HG03175 (cell line): ENCODE data around the gene RAPGEF5.

Experiments used
- ATAC-seq: cut with Tn5 transposase; IDR thresholded peaks from one replicate; pipeline ENCODE4 v1.9.1; 2021; ENCODE audit warnings: mild to moderate bottlenecking, moderate library complexity; ENCODE audit not compliant: unreplicated experiment

Gene RAPGEF5

GRCh38 chr7:22129166-22129565, 227.8 kb downstream of the RAPGEF5 start:
- ATAC-seq: no peak

DNA sequence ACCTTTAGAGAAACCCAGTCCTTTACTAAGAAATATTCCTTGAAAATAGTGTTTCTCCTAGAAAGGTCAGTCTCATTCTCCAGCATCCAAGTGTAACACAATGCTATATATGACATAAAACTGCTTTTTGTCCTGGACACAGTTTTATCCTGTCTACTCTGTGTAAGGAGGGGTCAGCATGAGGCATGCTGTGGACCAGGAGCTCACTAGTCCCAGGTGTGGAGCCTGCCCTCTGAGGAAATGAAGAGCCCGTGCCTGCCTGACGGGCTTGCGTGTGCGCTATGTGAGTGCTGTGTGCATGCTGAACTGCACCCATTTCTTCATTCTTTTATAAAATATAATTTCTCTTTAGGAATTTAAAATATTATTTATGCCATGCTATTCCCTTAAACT, 228.4 kb downstream of the RAPGEF5 start:
- ATAC-seq: no peak

DNA sequence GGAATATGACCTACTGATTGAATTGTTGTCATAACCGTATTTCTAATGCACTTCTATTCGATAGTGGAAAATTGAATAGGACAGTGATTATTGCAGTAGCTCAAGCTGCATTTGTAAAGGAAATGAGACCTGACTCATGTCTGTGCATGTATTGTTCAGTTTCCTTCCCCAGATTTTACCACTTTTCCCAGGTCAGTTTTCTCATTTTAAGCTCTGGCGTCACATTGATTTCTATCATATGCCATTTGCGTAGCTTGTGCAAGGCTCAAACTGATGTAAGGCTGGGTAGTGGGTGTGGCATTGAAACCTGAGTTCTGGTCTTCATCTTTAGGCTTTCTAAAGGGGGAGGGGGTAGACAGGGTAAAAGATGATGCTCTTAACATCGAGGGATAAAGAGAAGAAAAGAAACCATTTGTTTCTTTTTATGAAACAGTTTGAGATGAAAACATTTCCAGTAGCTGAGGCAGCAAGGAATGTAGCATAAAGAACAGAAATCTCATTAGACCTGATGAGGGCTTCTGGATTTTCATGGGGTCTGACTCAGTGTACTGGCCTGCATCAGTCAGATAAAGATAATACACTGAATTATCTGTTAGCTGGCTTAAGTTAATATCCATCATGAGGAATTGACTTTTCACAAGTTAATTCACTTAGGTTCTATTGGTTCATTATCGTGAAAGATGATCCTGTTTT, 229.0 kb downstream of the RAPGEF5 start:
- no peak for ATAC-seq

- ATAC-seq: no peak
These were observed 231.5 kb downstream of the RAPGEF5 start for GRCh38 chr7:22125436-22125835.

- ATAC-seq: no peak
These were observed 232.0 kb downstream of the RAPGEF5 start for GRCh38 chr7:22124941-22125340.

GRCh38 chr7:22123139-22123538, 233.8 kb downstream of the RAPGEF5 start:
- no peak for ATAC-seq

DNA sequence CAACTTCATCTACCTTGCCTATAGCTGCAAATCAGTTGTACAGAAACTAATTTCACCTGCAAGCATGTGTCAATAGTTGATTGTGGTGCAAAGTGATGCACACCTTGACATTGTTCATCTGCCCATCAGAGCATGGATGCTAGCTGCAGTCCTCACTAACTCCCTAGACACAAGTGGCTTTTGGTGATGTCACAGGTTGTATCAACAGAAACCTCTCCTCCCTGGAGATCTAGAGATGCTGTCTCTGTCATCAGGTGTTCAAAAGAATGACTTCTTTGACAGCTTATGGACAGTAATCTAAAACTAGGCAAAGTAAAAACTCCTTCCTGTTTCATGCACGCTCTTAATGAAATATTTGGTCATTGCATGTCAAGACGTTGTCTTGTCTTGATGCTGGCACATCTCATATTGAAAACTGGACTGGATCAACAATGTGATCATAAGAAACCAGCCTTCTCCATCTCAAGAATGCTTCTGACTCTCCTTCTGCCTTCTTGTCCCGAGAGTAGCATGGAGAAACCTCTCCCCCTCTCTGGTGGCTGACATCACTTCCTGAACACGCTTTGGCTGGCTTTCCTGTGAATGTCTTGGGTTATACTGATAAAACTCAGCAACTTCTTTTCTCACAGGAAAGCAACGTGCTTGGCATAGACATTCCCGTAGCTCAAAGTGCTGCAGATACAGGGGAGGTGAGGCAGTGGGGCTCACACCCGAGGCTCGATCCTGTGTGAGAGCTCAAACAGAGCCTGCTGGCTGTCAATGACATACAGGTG, 235.1 kb downstream of the RAPGEF5 start:
- ATAC-seq: no peak

DNA sequence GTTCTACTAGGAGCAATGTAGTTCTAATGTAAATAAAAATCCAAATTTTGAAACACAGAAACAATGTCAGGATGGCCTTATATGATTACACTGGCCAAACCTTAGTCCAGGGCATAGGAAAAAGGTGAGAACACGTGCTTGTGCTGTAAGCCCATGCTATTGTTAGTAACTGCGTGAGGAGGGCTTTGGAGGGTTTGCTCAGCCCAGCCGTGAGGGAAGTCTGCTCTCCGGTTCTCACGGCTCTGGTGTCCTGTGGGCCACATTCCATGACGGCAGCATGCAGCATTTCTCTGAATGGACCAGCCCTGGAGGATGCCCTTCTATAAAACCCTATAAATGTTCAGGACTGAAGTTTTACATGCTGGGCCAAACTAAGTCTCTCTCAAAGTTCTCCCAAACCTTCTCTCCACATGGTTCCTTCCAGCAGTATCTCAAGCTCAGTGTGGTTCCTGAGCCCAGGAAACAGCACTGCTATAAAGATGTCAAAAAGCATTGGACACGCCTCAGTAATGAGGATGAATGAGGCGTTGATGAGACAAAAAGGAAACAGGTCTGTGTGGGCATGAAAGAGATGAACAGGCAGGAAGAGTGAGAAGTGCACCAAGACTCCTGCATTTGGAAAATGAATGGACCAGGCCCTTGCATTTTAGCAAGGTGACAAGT, 236.4 kb downstream of the RAPGEF5 start:
- no peak for ATAC-seq

GRCh38 chr7:22117222-22117621, 239.7 kb downstream of the RAPGEF5 start:
- no peak for ATAC-seq

- ATAC-seq: no peak
These were observed 240.4 kb downstream of the RAPGEF5 start for GRCh38 chr7:22116451-22117030.

DNA sequence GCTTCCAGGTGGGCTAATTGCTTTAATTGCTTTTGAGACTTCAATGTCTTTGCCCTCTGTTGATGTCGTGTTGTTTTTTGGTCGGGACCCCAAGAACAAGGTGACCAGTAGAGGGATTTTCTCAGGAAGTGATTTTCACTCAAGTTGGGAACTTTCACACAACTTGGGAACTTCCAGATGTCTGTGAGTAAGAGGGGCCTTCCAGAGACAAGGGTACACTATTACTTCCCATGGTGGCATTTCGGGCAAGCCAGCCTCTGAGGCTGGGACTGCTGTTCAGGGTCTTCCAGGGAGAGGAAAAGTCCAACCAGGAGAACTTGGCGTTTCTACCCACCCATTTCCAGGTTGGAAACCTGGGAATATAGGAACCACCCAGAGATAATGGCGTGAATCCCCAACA, 241.3 kb downstream of the RAPGEF5 start:
- ATAC-seq: no peak

DNA sequence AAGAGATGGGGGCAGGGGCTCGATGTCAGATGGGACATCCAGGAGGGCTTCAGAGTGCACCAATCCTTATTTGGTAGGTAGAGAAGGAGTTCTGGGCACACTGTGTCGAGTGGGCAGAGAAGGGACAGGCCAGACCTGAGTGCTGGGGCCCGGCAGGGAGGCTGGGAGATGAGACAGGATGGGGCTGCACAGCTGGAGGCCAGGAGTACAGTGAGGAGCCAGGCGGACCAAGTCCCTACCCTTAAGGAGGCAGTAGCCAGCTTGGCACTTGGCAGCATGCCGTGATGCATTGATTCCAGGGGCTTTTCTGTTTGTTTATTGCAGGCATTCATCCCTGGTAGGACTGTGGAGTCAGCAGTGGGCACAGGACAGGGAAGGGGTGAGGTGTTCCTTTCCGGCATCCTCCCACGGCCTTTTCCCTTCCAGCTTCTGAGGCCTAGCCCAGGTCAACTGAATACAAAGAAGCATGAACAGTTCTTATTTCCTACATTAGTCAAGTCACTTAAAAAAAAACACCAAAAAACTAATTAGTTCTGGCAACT, 242.4 kb downstream of the RAPGEF5 start:
- no peak for ATAC-seq

DNA sequence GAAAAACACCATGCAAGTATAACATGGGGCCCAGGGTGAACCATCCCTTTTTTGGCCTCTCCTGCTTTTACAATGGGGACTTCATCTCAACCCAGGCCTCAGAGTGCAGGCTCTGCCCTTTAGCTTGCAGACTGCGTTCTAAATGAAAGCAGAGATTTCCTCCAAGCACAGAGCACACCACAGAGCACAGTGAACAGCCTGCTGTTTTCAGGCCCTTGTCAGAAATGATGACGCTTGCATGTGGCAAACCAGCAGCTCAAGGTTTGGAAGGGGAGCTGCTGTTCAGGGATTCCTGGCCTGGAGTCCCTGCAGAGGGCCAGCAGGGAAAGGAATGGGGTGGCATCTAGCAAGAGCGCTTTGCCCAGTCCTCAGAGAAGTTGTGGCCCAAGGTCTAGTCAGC, 243.9 kb downstream of the RAPGEF5 start:
- ATAC-seq: no peak

- ATAC-seq: no peak
These were observed 245.3 kb downstream of the RAPGEF5 start for GRCh38 chr7:22111661-22112060.

DNA sequence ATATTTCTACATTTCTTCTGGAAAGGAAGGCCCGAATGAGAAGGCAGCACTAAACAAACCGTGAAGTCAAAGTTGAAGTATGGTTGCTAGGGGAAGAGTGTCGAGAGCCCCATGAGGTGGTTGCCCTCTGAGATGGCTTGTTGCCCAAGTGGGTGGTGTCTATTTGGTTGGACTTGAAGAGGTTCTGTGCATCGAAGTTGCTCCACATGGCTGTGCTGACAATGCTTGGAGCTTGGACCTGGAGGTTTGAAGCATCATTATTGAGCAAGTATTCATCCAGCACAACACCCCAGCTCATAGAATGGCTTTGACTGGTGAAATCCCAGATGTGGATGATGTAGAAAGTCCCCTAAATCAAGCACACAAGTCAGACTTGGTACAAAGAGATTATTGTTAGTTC, 246.1 kb downstream of the RAPGEF5 start:
- no peak for ATAC-seq

GRCh38 chr7:22110227-22110839, 246.6 kb downstream of the RAPGEF5 start:
- peak; percentile 65 for ATAC-seq

GRCh38 chr7:22109761-22110160, 247.2 kb downstream of the RAPGEF5 start:
- ATAC-seq: no peak

DNA sequence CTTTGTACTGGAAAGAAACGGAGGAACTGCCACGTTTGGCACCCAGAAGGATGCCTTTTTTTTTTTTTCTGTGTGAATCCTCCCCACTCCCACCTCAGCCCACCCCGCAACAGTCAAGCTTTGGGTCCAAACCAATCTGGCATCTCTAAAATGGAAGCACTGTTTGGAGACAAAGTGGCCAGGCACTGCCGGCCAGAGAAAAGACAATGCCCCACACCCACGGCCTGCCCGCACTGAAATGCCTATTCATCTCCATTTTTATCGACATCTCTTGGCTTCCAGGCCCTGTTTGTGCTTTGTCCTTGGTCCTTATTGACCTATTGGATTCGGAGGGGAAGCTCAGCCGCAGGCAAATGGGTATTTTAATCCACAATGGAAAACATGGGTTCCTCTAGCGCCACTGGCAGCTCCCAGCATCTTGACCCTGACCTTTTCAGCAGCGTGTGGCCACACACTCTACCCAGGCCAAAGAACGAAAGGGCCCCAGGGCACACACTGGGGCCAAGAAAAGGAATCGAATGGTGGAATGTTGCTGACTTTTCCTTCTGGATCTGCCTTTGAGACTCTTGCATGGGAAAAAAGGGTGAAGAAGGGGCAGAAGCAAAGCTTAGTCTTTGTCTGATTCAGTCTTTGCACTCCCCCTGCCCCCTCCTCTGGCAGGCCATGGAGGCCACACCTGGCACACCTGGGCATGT, 248.7 kb downstream of the RAPGEF5 start:
- no peak for ATAC-seq

- ATAC-seq: no peak
These were observed 251.4 kb downstream of the RAPGEF5 start for GRCh38 chr7:22105550-22105949.
